SK-N-SH (cell line): Measurements from ENCODE around the gene TBX2. TPM values are rescaled to one million over a fixed set of nuclear protein-coding genes. Genes with fewer than 3 reads are reported as not detected.
A peak's percentile ranks its signal among the peaks of the same experiment; 100 is the strongest.

Experiments
- CTCF ChIA-PET: fragments of 300-600, 350-600 bp; formaldehyde crosslinking; extraction: SDS; loops from one replicate; lab custom pipeline; 2021; lab: Yijun Ruan, JAX
- POLR2A ChIA-PET: fragments of 350-600 bp; sonication (Branson Sonifier 250); formaldehyde crosslinking; extraction: SDS; loops from one replicate; lab custom pipeline; 2020; ENCODE audit warnings: antibody characterized with exemption, inconsistent platforms; lab: Yijun Ruan, JAX
- DNase-seq: peaks from one replicate; pipeline ENCODE4 v3.0.0; 2012
- H2AFZ ChIP-seq: fragments of 200-600 bp; sonication (generic); 2 replicates; pipeline ENCODE4 v1.8.1; 2016; ENCODE audit warnings: antibody characterized with exemption, mild to moderate bottlenecking, low read depth
- H3F3A ChIP-seq: fragments of 200-600 bp; sonication (generic); replicated peaks from 2 replicates; pipeline ENCODE3; 2016; ENCODE audit warnings: antibody characterized with exemption, mild to moderate bottlenecking; ENCODE audit not compliant: insufficient read depth
- H3K27ac ChIP-seq, 2 experiments: fragments of 200-500 bp in 1 of 2; fragments of 200-600 bp in 1 of 2; sonication (Bioruptor generic) in 1 of 2; sonication (generic), shearing (Covaris generic) in 1 of 2; 2 replicates each; pipeline versions ENCODE4 v1.5.1 to v1.6.1; 2014 to 2016; ENCODE audit warnings: low read depth in 2 of 2, inconsistent platforms in 1 of 2, low read length in 1 of 2, mild to moderate bottlenecking in 1 of 2, mixed read lengths in 1 of 2
- H3K27me3 ChIP-seq: fragments of 200-600 bp; sonication (generic), shearing (Covaris generic); 2 replicates; pipeline ENCODE4 v1.6.1; 2016; ENCODE audit warnings: mixed run types; ENCODE audit not compliant: insufficient read depth
- H3K36me3 ChIP-seq, 2 experiments: fragments of 200-500 bp in 1 of 2; fragments of 200-600 bp in 1 of 2; sonication (Bioruptor generic) in 1 of 2; sonication (generic) in 1 of 2; replicated peaks in 1 of 2; 2 replicates each; pipeline versions ENCODE3 to v1.5.1; 2014 to 2016; ENCODE audit warnings: low read length in 1 of 2, mild to moderate bottlenecking in 1 of 2; ENCODE audit not compliant: insufficient read depth in 2 of 2, control insufficient read depth in 1 of 2
- H3K4me1 ChIP-seq, 2 experiments: fragments of 200-500 bp in 1 of 2; fragments of 200-600 bp in 1 of 2; sonication (Bioruptor generic) in 1 of 2; sonication (generic), shearing (Covaris generic) in 1 of 2; 2 replicates each; pipeline versions ENCODE4 v1.5.1 to v1.6.1; 2014 to 2016; ENCODE audit warnings: low read depth in 1 of 2, low read length in 1 of 2, mixed run types in 1 of 2; ENCODE audit not compliant: insufficient read depth in 2 of 2, control insufficient read depth in 1 of 2
- H3K4me2 ChIP-seq: fragments of 200-600 bp; sonication (generic), shearing (Covaris generic); 2 replicates; pipeline ENCODE4 v1.6.1; 2017; ENCODE audit warnings: mixed run types
- H3K4me3 ChIP-seq, 2 experiments: fragments of 200-500 bp in 1 of 2; fragments of 200-600 bp in 1 of 2; sonication (Bioruptor generic) in 1 of 2; sonication (generic), shearing (Covaris generic) in 1 of 2; 2 replicates each; pipeline versions ENCODE4 v1.5.1 to v1.8.1; 2014 to 2016; ENCODE audit warnings: low read depth in 2 of 2, inconsistent platforms in 1 of 2, low read length in 1 of 2, mild to moderate bottlenecking in 1 of 2, mixed read lengths in 1 of 2, moderate library complexity in 1 of 2
- H3K79me2 ChIP-seq: fragments of 200-600 bp; sonication (generic); 2 replicates; pipeline ENCODE4 v1.8.1; 2017; ENCODE audit warnings: mild to moderate bottlenecking; ENCODE audit not compliant: insufficient read depth
- H3K9ac ChIP-seq: fragments of 200-600 bp; sonication (generic); 2 replicates; pipeline ENCODE4 v1.6.1; 2017; ENCODE audit warnings: mixed run types
- H3K9me2 ChIP-seq: fragments of 200-600 bp; sonication (generic); 2 replicates; pipeline ENCODE4 v1.6.1; 2017; ENCODE audit warnings: mixed run types
- H3K9me3 ChIP-seq: fragments of 200-600 bp; sonication (generic); 2 replicates; pipeline ENCODE4 v1.6.1; 2017; ENCODE audit warnings: mixed run types, mild to moderate bottlenecking, moderate library complexity
- H4K20me1 ChIP-seq: fragments of 200-600 bp; sonication (generic); 2 replicates; pipeline ENCODE4 v1.6.1; 2017; ENCODE audit warnings: mild to moderate bottlenecking, mixed run types; ENCODE audit not compliant: insufficient read depth
- CHD2 ChIP-seq: fragments of 150-350 bp; IDR thresholded peaks from 2 replicates; pipeline ENCODE4 v1.6.1; 2018; ENCODE audit warnings: low read length; ENCODE audit not compliant: partially characterized antibody
- ELF1 ChIP-seq: IDR thresholded peaks from 2 replicates; pipeline ENCODE4 v1.4.0; 2012
- EP300 ChIP-seq, 2 experiments: IDR thresholded peaks; 2 replicates each; pipeline versions ENCODE4 v1.4.0 to v1.6.1; 2012; ENCODE audit warnings: borderline replicate concordance in 1 of 2, low read depth in 1 of 2, low read length in 1 of 2
- FOXJ3 ChIP-seq: sonication (generic); formaldehyde crosslinking; IDR thresholded peaks from 2 replicates; pipeline ENCODE4 v1.5.1; 2020; ENCODE audit warnings: mild to moderate bottlenecking, missing genetic modification reagents
- FOXM1 ChIP-seq: IDR thresholded peaks from 2 replicates; pipeline ENCODE4 v1.4.0; 2012; ENCODE audit warnings: low read depth, mild to moderate bottlenecking
- GABPA ChIP-seq: IDR thresholded peaks from 2 replicates; pipeline ENCODE4 v1.4.0; 2012; ENCODE audit warnings: low read depth, mild to moderate bottlenecking
- GATA2 ChIP-seq: sonication (generic); formaldehyde crosslinking; IDR thresholded peaks from 2 replicates; pipeline ENCODE4 v1.5.0; 2020; ENCODE audit warnings: mild to moderate bottlenecking, missing genetic modification reagents
- MEF2A ChIP-seq: IDR thresholded peaks from 2 replicates; pipeline ENCODE4 v1.4.0; 2012; ENCODE audit warnings: low read depth, borderline replicate concordance
- MXI1 ChIP-seq: IDR thresholded peaks from 2 replicates; pipeline ENCODE4 v1.6.1; 2012; ENCODE audit warnings: mild to moderate bottlenecking, low read depth, low read length, improper control_type of control experiment
- POLR2AphosphoS5 ChIP-seq: IDR thresholded peaks from 2 replicates; pipeline ENCODE4 v1.6.1; 2012; ENCODE audit warnings: low read depth, low read length
- RAD21 ChIP-seq: IDR thresholded peaks from 2 replicates; pipeline ENCODE4 v1.6.1; 2012; ENCODE audit warnings: mild to moderate bottlenecking, low read length
- RCOR1 ChIP-seq: fragments of 150-350 bp; IDR thresholded peaks from 2 replicates; pipeline ENCODE4 v1.6.1; 2017; ENCODE audit warnings: antibody characterized with exemption, low read length
- RFX5 ChIP-seq: IDR thresholded peaks from 2 replicates; pipeline ENCODE4 v1.6.1; 2012; ENCODE audit warnings: mild to moderate bottlenecking, improper control_type of control experiment, low read length
- RXRA ChIP-seq: IDR thresholded peaks from 2 replicates; pipeline ENCODE4 v1.4.0; 2012; ENCODE audit warnings: low read depth, mild to moderate bottlenecking, borderline replicate concordance
- SMC3 ChIP-seq: IDR thresholded peaks from 2 replicates; pipeline ENCODE4 v1.6.1; 2012; ENCODE audit warnings: low read depth, low read length, improper control_type of control experiment
- TCF12 ChIP-seq: IDR thresholded peaks from 2 replicates; pipeline ENCODE4 v1.4.0; 2012
- TEAD4 ChIP-seq: IDR thresholded peaks from 2 replicates; pipeline ENCODE4 v1.4.0; 2012; ENCODE audit warnings: mild to moderate bottlenecking, borderline replicate concordance; ENCODE audit not compliant: insufficient read depth
- WGBS: methylation state at CpG from one replicate; pipeline ENCODE4 v1.1.6; 2017; ENCODE audit warnings: low lambda C conversion rate; 5-methylcytosine and 5-hydroxymethylcytosine counted together
- polyA plus RNA-seq, 3 experiments: library from polyadenylated mRNA; depleted of rRNA; stranded (reverse); fragments of >200 nt; gene quantifications; 2 replicates each; pipeline ENCODE4 v1.2.3, GENCODE V29; 2012
- TF ChIP-seq, protein P1 (sequence below): IDR thresholded peaks from 2 replicates; pipeline ENCODE4 v1.4.0; 2012; ENCODE audit warnings: low read depth
- TF ChIP-seq, protein P2 (sequence below): fragments of 150-350 bp; IDR thresholded peaks from 2 replicates; pipeline ENCODE4 v1.6.1; 2016; ENCODE audit warnings: mild to moderate bottlenecking, low read depth, low read length

TBX2 gene
- polyA plus RNA-seq, 1 of the 3 experiments (the other 2 are of a cell fraction): 57.8 TPM

DNA sequence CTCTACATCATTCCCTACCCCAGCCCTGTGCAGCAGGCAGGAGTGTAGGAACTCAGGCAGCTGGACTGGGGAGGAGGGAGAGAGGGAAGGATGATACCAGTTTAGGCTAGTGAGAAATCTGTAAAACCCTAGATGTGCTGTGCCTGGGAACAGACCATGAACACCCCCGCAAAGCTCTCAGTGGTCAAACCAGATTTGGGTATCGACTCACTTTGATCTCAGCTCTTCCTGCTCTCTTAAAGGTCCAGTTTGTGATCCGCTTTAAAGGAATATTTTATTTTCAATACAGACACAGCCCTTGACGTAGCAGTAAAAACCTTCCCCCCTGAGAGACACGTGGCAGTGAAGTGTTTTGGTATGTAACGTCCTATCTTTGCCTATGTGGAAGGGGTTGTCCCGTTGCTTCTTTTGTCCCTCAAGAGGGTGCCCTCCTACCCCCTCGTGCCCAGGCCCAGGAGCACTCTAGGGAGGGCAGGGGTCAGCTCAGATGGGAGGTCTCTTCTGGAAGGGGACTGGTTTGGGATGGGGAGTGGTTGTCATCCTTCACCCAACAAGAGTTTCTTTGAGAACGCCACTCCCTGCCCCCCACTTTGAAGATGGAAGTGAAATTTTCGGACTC is 19.3 kb upstream of the TBX2 start:
- Histone ChIP-seq H3K36me3 (no peaks in the 10 kb centered on the region), H2AFZ (no peak overlapping the region), H3K9me3 (no peaks in the 10 kb centered on the region), H3K9ac (no peak overlapping the region), H3K79me2 (no peaks in the 10 kb centered on the region), H3F3A (no peaks in the 10 kb centered on the region), H3K9me2 (no peaks in the 10 kb centered on the region), H4K20me1 (no peaks in the 10 kb centered on the region), H3K4me1 (peaks cover 0 to 66% of the 10 kb centered on the region in 2 experiments; a peak in 3 of 4 replicates), H3K4me2 (no peak overlapping the region), H3K27ac (peak overlapping the region in 1 of 2 experiments; percentile 98; a peak in 2 of 4 replicates), H3K27me3 (no peaks in the 10 kb centered on the region), H3K4me3 (peak overlapping the region in 1 of 2 experiments; percentile 14; a peak in 1 of 4 replicates)
- ChIA-PET POLR2A (interaction anchor here (1.0 to 7.5 kb wide), 6 partner anchors 14 to 231 kb away, joined by 4 to 105 read pairs (median 6); partner anchors contain the start of gene TBX2), CTCF (interaction anchor here (0.6 to 9.4 kb wide), 19 partner anchors 10 to 730 kb away, joined by 3 to 133 read pairs (median 3); partner anchors contain the start of gene TBX2)
- TF ChIP-seq GABPA (no peak), SMC3 (no peak), RFX5 (0 out of 2 replicates have a peak, but pooled peaks have one; percentile 11), MXI1 (0 out of 2 replicates have a peak, but pooled peaks have one; percentile 34), TEAD4 (no peak), FOXM1 (no peak)
- WGBS: 81% methylated on average over 10 of the region's 10 CpGs
- peak; percentile 57 for DNase-seq

DNA sequence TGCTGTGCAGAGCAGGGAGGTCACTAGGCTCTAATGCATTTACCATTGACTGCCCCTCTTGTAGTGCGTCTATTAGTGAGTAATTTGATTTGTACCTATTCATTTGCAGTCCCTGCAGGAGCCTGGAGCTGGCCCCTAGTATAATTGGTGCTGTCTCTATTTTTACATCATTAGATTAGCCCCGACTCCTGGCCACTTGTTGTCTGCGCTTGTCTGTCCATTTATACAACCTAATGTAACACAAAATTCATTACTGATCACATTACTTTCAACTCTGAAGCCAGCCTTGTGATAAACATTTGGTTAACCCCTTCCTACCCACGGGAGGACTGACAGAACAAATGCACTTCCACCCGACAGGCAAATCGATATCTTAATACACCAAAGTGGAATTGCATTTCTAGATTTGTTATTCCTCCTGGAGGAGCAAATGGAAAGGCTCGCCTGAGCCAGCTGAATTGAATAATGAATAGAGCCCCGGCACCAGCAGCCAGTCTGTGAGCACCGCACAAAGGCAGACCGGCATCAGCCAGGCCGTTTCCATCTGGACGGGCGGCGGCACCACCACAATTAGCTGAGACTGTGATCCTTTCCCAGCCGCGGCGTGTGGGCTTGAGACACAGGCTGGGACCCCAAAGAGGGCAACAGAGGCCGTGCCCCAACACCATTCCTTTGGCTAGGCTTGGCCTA is 18.7 kb upstream of the TBX2 start:
- Histone ChIP-seq H4K20me1 (no peaks in the 10 kb centered on the region), H3K36me3 (no peaks in the 10 kb centered on the region), H3K9me2 (no peaks in the 10 kb centered on the region), H2AFZ (no peak overlapping the region), H3K9ac (no peak overlapping the region), H3K27me3 (no peaks in the 10 kb centered on the region), H3K79me2 (no peaks in the 10 kb centered on the region), H3K4me2 (no peak overlapping the region)
- peak; percentile 77 for DNase-seq
- CTCF ChIA-PET: interaction anchor here (0.7 to 9.4 kb wide), 18 partner anchors 9 to 660 kb away, joined by 3 to 133 read pairs (median 4); partner anchors contain the start of gene TBX2
- TF ChIP-seq RCOR1: peak; percentile 99
- TF ChIP-seq POLR2AphosphoS5: peak; percentile 61
- peak; percentile 92 for TF ChIP-seq CHD2
- peak; percentile 69; the same call in 1 of the 2 replicates for TF ChIP-seq TEAD4
- TF ChIP-seq, protein P1, sequence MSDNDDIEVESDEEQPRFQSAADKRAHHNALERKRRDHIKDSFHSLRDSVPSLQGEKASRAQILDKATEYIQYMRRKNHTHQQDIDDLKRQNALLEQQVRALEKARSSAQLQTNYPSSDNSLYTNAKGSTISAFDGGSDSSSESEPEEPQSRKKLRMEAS: no peak
- TF ChIP-seq RAD21: peak; percentile 47
- TF ChIP-seq EP300 (IDR thresholded peaks at IDR 0.05; ENCODE audit: borderline replicate concordance in 1 of 2, low read depth in 1 of 2, low read length in 1 of 2): peak; percentile 29 to 99; a peak in 3 of 4 replicates
- TF ChIP-seq, protein P2, sequence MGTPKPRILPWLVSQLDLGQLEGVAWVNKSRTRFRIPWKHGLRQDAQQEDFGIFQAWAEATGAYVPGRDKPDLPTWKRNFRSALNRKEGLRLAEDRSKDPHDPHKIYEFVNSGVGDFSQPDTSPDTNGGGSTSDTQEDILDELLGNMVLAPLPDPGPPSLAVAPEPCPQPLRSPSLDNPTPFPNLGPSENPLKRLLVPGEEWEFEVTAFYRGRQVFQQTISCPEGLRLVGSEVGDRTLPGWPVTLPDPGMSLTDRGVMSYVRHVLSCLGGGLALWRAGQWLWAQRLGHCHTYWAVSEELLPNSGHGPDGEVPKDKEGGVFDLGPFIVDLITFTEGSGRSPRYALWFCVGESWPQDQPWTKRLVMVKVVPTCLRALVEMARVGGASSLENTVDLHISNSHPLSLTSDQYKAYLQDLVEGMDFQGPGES: 0 out of 2 replicates have a peak, but pooled peaks have one; percentile 3
- TF ChIP-seq ELF1: no peak
- peak; percentile 99 for TF ChIP-seq FOXJ3 (CRISPR knock-in tag)
- 0 out of 2 replicates have a peak, but pooled peaks have one; percentile 13 for TF ChIP-seq MEF2A
- peak; percentile 63; the same call in 1 of the 2 replicates for TF ChIP-seq TCF12
- no peak for TF ChIP-seq RXRA
- peak; percentile 77 for TF ChIP-seq GATA2 (CRISPR knock-in tag)
- 0 out of 2 replicates have a peak, but pooled peaks have one; percentile 7 for TF ChIP-seq SMC3
- TF ChIP-seq, all 33 proteins: peak for 12
- POLR2A ChIA-PET: interaction anchor here (0.6 to 7.5 kb wide), 9 partner anchors 16 to 1973 kb away, joined by 3 to 105 read pairs (median 6); partner anchors contain the start of gene TBX2
- H3K9me3 ChIP-seq: no peaks in the 10 kb centered on the region
- peak overlapping the region; percentile 6 to 98; a peak in 3 of 4 replicates for H3K27ac ChIP-seq
- H3F3A ChIP-seq: no peaks in the 10 kb centered on the region
- peaks cover 0 to 72% of the 10 kb centered on the region in 2 experiments; a peak in 3 of 4 replicates for H3K4me1 ChIP-seq
- peak overlapping the region in 1 of 2 experiments; percentile 15; a peak in 1 of 4 replicates for H3K4me3 ChIP-seq
- WGBS: 59% methylated on average over 18 of the region's 18 CpGs
